Mammary epithelial cell (primary cell): ENCODE measurements around the gene FREY1.

ENCODE experiments used
- EZH2 ChIP-seq: IDR thresholded peaks from 2 replicates; pipeline ENCODE4 v1.6.1; 2012; ENCODE audit warnings: low read length, inconsistent platforms, borderline replicate concordance
- TF ChIP-seq, protein P1 (sequence below), 2 donors: IDR thresholded peaks in 1 of 2; conservative IDR thresholded peaks in 1 of 2; 2 replicates each; pipeline ENCODE4 v1.5.1; 2011 to 2012; ENCODE audit warnings: inconsistent platforms in 2 of 2, low read length in 2 of 2, mild to moderate bottlenecking in 2 of 2, control low read depth in 1 of 2, low read depth in 1 of 2; ENCODE audit not compliant: insufficient read depth in 1 of 2; ENCODE audit errors: extremely low read depth in 1 of 2

DNA sequence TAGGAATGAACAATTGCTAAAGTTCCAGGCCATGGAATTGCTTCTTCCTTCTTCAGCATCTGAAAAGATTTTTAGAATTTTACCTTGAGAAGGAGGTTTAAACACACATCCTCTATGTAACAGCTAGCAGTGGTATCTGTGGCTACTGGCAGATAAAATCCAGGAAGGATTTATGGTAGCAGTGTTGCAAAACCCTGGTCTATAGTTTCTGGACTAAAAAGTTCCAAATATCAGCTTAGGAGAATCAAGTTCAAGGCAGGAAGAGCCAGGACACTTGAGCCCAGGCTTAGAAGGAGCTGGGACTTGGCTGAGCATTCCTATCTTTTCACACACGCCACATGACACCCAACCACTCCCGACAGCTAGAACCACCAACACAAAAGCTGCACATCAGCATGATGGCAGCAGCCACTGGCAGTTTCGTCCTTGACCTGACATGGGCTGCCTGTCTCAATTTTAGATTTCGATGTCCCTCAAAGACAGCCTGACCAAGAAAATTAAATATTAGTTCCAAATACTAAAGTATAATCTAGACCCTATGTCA lies 29.5 kb upstream of the FREY1 start:
- TF ChIP-seq, protein P1, sequence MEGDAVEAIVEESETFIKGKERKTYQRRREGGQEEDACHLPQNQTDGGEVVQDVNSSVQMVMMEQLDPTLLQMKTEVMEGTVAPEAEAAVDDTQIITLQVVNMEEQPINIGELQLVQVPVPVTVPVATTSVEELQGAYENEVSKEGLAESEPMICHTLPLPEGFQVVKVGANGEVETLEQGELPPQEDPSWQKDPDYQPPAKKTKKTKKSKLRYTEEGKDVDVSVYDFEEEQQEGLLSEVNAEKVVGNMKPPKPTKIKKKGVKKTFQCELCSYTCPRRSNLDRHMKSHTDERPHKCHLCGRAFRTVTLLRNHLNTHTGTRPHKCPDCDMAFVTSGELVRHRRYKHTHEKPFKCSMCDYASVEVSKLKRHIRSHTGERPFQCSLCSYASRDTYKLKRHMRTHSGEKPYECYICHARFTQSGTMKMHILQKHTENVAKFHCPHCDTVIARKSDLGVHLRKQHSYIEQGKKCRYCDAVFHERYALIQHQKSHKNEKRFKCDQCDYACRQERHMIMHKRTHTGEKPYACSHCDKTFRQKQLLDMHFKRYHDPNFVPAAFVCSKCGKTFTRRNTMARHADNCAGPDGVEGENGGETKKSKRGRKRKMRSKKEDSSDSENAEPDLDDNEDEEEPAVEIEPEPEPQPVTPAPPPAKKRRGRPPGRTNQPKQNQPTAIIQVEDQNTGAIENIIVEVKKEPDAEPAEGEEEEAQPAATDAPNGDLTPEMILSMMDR (conservative IDR thresholded peaks at IDR 0.05 in 1 of 2, IDR thresholded peaks at IDR 0.05 in 1 of 2; ENCODE audit: extremely low read depth in 1 of 2, insufficient read depth in 1 of 2, low read depth in 1 of 2, low read length in 2 of 2) = no peak
- no peak for TF ChIP-seq EZH2
